Stimulated activated effector memory CD8-positive, alpha-beta T cell treated with anti-CD3 and anti-CD28 coated beads, Interleukin-12 subunit alpha, Interleukin-12 subunit beta, amount 100 ng/mL, for 72 hours (primary cell): ENCODE results near the gene AGT.

Experiments
- ATAC-seq: fragments of 150-1000 bp; cut with Tn5 transposase; 2 replicates; pipeline ENCODE4 v1.10.0; 2021
- DNase-seq, 2 donors: peaks; one replicate each; pipeline ENCODE4 v3.0.0; 2021 to 2022; ENCODE audit warnings: low spot score in 2 of 2
- H3K27ac Mint-ChIP-seq: one replicate; pipeline ENCODE4 v1.8.0; 2022; ENCODE audit warnings: mild to moderate bottlenecking, mixed read lengths
- H3K36me3 Mint-ChIP-seq: one replicate; pipeline ENCODE4 v1.8.0; 2022; ENCODE audit warnings: mild to moderate bottlenecking, mixed read lengths
- H3K4me1 Mint-ChIP-seq: one replicate; pipeline ENCODE4 v1.8.0; 2022; ENCODE audit warnings: mixed read lengths
- H3K4me3 Mint-ChIP-seq: one replicate; pipeline ENCODE4 v1.8.0; 2022; ENCODE audit warnings: mild to moderate bottlenecking, mixed read lengths
- H3K9me3 Mint-ChIP-seq: one replicate; pipeline ENCODE4 v1.8.0; 2022; ENCODE audit warnings: mixed read lengths

The AGT gene

DNA sequence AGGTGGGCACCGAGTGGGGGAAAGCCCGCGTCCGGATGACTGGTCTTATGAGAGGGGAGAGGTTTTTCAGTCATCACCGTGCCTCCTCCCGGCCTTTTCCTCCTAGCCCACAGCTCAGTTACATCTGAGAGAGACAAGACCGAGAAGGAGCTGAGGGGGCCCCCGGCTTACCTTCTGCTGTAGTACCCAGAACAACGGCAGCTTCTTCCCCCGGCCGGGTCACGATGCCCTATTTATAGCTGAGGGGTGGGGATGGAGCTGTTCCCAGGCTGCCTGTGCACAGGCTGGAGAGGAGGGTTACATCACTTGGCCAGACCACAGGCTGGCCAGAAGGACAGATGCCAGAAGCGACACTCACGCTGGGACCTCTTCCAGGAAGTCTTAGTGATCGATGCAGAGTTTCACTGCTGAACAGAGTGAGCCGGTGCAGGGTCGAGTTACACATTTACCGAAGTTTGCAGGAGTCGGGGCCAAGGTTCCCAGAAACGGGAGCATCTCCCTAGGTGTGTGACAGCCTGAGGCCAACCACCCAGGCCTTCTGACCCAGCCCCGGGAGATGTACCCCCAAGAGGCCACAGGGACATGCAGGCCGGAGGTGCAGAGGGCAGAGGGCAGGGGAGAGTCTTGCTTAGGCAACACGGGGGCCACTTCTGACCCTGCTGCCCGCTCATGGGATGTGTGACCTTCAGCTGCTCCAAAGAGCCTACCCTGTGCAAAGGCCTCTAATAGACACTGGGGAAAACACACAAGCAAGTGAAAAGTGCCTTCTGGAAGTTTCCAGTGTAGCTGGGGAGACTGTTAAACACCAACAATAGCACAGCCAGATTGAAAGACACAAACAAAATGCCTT, at the start of gene AGT:
AGT (minus strand) TSS at position 208 of the 850 bp plus-strand sequence. CDS start 3,299 bp downstream, outside the sequence.
- no peak for DNase-seq
- Mint-ChIP-seq H3K9me3 (peaks cover 3% of the 10 kb centered on the region), H3K27ac (no peak within 1 kb of the TSS), H3K4me3 (no peak within 1 kb of the TSS), H3K36me3 (no peaks in the 10 kb centered on the region), H3K4me1 (no peaks in the 10 kb centered on the region)
- no peak for ATAC-seq

GRCh38 chr1:230761443-230762167, 47.7 kb upstream of the AGT start:
- ATAC-seq (no peak), DNase-seq (no peak)
- no peak overlapping the region for H3K4me3 Mint-ChIP-seq
- H3K4me1 Mint-ChIP-seq: no peaks in the 10 kb centered on the region
- no peaks in the 10 kb centered on the region for H3K36me3 Mint-ChIP-seq
- no peaks in the 10 kb centered on the region for H3K9me3 Mint-ChIP-seq
- H3K27ac Mint-ChIP-seq: no peak overlapping the region

DNA sequence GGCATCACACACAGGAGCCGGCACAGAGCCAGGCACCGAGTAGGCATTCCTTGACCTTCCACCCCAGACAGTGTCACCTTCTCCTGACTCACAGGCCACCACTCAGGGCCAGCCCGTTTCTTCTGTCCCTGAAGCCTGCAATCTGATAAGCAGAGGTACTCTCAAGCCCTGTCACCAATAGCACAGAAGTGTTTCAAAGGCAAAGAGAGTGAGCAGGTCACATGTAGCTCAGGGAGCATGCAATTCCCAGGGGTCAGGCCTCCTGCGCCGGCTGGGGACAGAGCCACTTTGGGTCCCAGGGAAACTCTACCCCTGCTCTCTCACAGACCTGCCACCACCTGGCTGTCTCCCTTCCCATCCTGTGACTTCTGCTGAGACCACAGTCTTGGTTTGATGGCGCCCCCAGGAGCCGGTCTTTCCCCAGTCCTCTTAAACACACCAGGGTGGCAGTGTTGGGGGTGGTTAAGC, 46.5 kb upstream of the AGT start:
- no peaks in the 10 kb centered on the region for H3K4me1 Mint-ChIP-seq
- no peak overlapping the region for H3K4me3 Mint-ChIP-seq
- H3K36me3 Mint-ChIP-seq: no peaks in the 10 kb centered on the region
- H3K27ac Mint-ChIP-seq: no peak overlapping the region
- ATAC-seq: no peak
- H3K9me3 Mint-ChIP-seq: no peaks in the 10 kb centered on the region
- DNase-seq: no peak

DNA sequence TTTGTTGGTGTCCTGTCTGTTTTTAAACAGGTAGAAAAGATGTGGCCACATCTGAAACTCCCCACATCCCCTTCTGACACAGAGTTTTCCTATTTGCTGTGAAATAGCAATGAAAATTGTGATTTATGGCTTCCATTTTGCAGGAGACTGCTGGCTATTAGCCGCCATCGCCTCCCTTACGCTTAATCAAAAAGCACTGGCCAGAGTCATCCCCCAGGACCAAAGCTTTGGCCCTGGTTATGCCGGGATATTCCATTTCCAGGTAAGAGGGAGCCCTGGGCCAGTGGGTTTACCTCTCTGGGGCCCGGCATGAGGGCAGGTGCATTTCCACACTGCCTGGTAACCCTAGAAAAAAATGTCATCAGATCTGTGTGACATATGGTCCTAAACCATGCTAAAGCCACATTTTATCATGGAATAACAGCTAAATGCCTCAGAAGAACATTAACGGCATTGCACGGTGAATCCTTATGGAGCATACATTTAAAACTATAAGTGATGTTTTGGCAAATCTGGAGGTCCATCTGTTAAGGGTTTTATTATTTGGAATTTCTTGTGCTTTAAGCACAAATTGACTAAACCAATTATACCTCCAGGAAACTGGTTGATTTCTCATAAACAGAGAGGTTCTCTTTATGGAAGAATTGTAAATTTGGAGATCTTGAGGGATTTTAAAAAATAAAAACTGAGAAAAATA, 45.6 kb upstream of the AGT start:
- Mint-ChIP-seq H3K9me3 (no peaks in the 10 kb centered on the region), H3K4me3 (no peak overlapping the region), H3K4me1 (no peaks in the 10 kb centered on the region), H3K36me3 (no peaks in the 10 kb centered on the region), H3K27ac (no peak overlapping the region)
- ATAC-seq (no peak), DNase-seq (no peak)

GRCh38 chr1:230758709-230759368, 44.9 kb upstream of the AGT start:
- Mint-ChIP-seq H3K36me3 (no peaks in the 10 kb centered on the region), H3K9me3 (no peaks in the 10 kb centered on the region), H3K4me3 (no peak overlapping the region), H3K4me1 (peaks cover 3% of the 10 kb centered on the region), H3K27ac (no peak overlapping the region)
- ATAC-seq: no peak
- no peak for DNase-seq

GRCh38 chr1:230757856-230758708, 44.2 kb upstream of the AGT start:
- H3K4me3 Mint-ChIP-seq: no peak overlapping the region
- peaks cover 6% of the 10 kb centered on the region for H3K4me1 Mint-ChIP-seq
- H3K36me3 Mint-ChIP-seq: no peaks in the 10 kb centered on the region
- DNase-seq: no peak
- no peaks in the 10 kb centered on the region for H3K9me3 Mint-ChIP-seq
- H3K27ac Mint-ChIP-seq: no peak overlapping the region
- ATAC-seq: no peak

- H3K27ac Mint-ChIP-seq: no peak overlapping the region
Measured at GRCh38 chr1:230754796-230755195, 40.9 kb upstream of the AGT start.

DNA sequence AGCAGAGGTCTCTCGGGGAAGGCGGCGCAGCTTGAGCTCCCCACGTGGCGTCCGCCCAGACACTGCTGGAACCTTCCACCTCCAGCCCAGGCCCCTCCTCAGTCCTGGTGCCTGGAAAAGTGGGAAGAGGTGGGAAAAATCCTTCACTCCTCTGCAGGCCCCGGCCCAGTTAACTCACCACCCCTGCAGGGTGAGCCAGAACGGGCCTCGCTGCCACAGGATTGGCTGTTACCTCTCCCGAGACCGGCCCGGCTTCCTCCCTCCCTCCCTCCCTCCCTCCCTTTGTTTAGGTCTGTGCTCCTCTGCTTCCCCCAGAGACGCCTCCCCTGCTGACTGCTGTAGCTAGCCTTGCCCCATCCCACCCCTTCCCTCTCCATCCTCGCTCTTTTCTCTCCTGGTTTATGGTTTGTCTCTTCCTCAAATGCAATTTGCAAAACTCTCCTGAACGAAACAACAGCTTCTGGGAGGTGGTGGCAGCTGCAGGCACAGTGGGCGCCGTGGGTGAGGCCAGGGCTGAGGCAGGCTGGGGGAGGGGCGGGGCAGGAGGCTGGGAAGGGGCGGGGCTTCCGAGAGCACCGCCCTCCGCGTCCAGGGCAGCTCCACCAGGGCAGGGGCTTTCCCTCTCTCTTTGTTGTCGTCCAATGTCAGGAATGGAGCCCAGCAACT, 39.8 kb upstream of the AGT start:
- Mint-ChIP-seq H3K27ac (no peak overlapping the region), H3K4me1 (peaks cover 6% of the 10 kb centered on the region), H3K9me3 (no peaks in the 10 kb centered on the region), H3K36me3 (no peaks in the 10 kb centered on the region), H3K4me3 (peak overlapping the region; percentile 45)
- DNase-seq (peak in 1 of 2 donors; percentile 7), ATAC-seq (peak; percentile 57)

More at GRCh38 chr1:230754796-230755195, 40.9 kb upstream of the AGT start:
- no peaks in the 10 kb centered on the region for H3K9me3 Mint-ChIP-seq
- no peak overlapping the region for H3K4me3 Mint-ChIP-seq
- peaks cover 6% of the 10 kb centered on the region for H3K4me1 Mint-ChIP-seq
- DNase-seq (no peak), ATAC-seq (no peak)
- no peaks in the 10 kb centered on the region for H3K36me3 Mint-ChIP-seq

DNA sequence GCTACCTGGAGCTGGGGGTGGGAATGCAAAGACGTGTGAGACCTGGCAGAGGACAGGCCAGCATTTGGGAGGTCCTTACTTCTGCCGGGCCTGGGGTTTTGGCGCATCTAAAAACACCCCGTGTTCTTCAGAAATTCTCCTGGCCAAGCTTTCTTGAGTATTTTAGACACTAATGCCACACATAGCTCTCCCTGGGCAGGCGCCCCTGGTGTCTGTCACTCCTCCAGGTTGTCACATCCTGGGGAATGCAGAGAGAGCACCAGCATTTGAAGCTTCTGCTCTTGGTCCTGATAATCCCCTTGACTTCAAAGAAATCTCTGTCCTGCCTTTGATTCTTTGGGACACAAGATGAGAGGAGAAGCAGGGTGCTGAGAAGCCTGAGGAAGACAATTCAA, 39.3 kb upstream of the AGT start:
- no peak overlapping the region for H3K4me3 Mint-ChIP-seq
- no peak overlapping the region for H3K27ac Mint-ChIP-seq
- DNase-seq: no peak

DNA sequence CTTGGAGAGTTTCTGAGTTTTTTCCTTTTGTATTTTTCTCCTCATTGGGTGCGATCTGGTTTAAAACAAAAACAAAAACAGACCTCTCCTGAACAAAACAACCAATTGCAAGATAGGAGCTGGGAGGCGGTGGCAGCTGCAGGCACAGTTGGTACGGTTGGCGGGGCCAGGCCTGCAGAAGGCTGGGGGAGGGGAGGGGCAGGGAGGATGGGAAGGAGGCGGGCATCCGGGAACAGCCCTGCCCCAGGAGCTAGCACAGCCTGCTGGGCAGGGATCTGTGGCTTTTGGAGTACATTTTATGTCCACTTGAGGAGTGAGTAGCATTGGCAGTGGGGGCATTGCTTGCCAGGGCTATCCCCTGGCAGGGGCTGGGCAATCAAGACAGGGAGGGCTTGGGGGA, 38.5 kb upstream of the AGT start:
- Mint-ChIP-seq H3K27ac (no peak overlapping the region), H3K4me1 (peaks cover 6% of the 10 kb centered on the region), H3K9me3 (no peaks in the 10 kb centered on the region), H3K36me3 (no peaks in the 10 kb centered on the region), H3K4me3 (no peak overlapping the region)
- ATAC-seq (no peak), DNase-seq (no peak)

More for the DNA sequence above, 39.3 kb upstream of the AGT start:
- peaks cover 6% of the 10 kb centered on the region for H3K4me1 Mint-ChIP-seq
- ATAC-seq: no peak
- no peaks in the 10 kb centered on the region for H3K9me3 Mint-ChIP-seq
- no peaks in the 10 kb centered on the region for H3K36me3 Mint-ChIP-seq

DNA sequence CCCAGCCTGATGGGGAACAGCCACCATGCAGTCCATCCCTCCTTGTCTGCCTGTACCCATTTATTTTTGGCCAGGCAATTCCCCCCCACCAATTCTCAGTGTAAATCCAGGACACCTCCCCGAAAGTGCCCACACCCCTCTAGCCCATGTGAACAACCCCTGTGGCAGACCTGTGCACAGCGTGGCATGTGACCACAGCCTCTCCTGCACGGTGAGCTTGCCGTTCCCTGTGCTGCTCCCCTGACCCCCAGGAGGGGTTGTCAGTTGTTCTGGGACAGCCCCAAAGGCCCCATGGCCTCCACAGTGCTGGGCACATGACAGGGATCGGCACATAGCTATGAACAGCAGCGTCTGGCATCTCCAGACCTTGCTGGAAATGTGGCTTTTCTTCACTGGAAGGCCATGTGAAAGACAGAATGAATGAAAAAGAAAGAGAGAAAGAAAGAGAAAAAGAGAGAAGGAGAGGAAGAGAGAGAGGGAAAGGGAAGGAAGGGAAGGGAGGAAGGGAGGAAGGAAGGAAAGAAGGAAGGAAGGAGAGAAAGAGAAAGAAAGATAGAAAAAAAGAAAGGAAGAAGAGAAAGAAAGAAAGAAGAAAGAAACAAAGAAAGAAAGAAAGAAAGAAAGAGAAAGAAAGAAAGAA, 37.2 kb upstream of the AGT start:
- Mint-ChIP-seq H3K27ac (no peak overlapping the region), H3K36me3 (no peaks in the 10 kb centered on the region), H3K4me1 (peaks cover 6% of the 10 kb centered on the region), H3K4me3 (no peak overlapping the region), H3K9me3 (no peaks in the 10 kb centered on the region)
- ATAC-seq (no peak), DNase-seq (no peak)

DNA sequence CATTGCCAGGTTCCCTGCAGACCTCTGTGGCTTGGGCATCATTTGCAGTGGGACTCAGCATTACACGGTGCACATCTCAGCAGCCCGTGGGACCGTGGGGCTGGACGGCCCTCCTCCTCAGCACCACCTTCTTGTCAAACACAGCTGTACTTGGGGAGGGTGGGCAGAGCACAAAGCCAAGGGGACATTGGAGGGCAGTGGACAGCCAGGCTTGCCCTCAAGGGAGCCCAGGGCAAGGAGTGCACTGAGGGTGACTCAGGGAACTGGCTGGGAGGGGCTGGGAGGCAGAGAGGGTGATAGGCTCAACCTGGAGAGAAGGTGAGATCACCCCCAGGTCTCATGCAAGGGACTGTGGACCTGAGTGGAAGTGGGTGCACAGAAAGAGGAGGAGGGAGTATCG, 36.7 kb upstream of the AGT start:
- H3K27ac Mint-ChIP-seq: no peak overlapping the region
- peaks cover 6% of the 10 kb centered on the region for H3K4me1 Mint-ChIP-seq
- no peak overlapping the region for H3K4me3 Mint-ChIP-seq
- H3K9me3 Mint-ChIP-seq: no peaks in the 10 kb centered on the region
- no peak for DNase-seq
- H3K36me3 Mint-ChIP-seq: no peaks in the 10 kb centered on the region
- ATAC-seq: no peak

GRCh38 chr1:230749635-230750034, 35.7 kb upstream of the AGT start:
- H3K36me3 Mint-ChIP-seq: no peaks in the 10 kb centered on the region
- H3K9me3 Mint-ChIP-seq: no peaks in the 10 kb centered on the region
- no peak overlapping the region for H3K27ac Mint-ChIP-seq
- DNase-seq (no peak), ATAC-seq (no peak)
- H3K4me1 Mint-ChIP-seq: peaks cover 6% of the 10 kb centered on the region
- H3K4me3 Mint-ChIP-seq: no peak overlapping the region
